PC-9 (cell line): Measurements from ENCODE around the gene GAS7. TPM values are rescaled to one million over a fixed set of nuclear protein-coding genes. Genes with fewer than 3 reads are reported as not detected.

Source experiments
- BruUV-seq: library from RNA; stranded (reverse); fragments of 400-500 nt; replicated peaks from 2 replicates; lab custom pipeline; 2021; lab: Mats Ljungman, UMichigan
- CTCF ChIA-PET: fragments of 300-600 bp; sonication (Branson Sonifier 250); formaldehyde crosslinking; loops from one replicate; lab custom pipeline; 2022; ENCODE audit warnings: antibody characterized with exemption; lab: Charles Lee
- POLR2A ChIA-PET: fragments of 300-600 bp; sonication (Branson Sonifier 250); formaldehyde crosslinking; loops from one replicate; lab custom pipeline; 2022; ENCODE audit warnings: antibody characterized with exemption; ENCODE audit not compliant: unreplicated experiment; lab: Charles Lee
- DNase-seq, 2 experiments: peaks; one replicate each; pipeline versions ENCODE4 v3.0.0 to v3.0.0-alpha.2; 2015 to 2022; ENCODE audit warnings: mixed read lengths in 1 of 2
- H2AFZ ChIP-seq: fragments of 200-600 bp; sonication (generic); 2 replicates; pipeline ENCODE4 v1.8.1; 2017; ENCODE audit warnings: antibody characterized with exemption
- H3F3A ChIP-seq: fragments of 200-600 bp; sonication (generic); 2 replicates; pipeline ENCODE4 v1.8.1; 2017; ENCODE audit warnings: antibody characterized with exemption, mild to moderate bottlenecking, low read depth; ENCODE audit not compliant: insufficient read depth
- H3K27ac ChIP-seq: fragments of 200-600 bp; sonication (generic); 2 replicates; pipeline ENCODE4 v1.6.1; 2016; ENCODE audit warnings: mixed run types
- H3K27me3 ChIP-seq: fragments of 200-600 bp; sonication (generic); 2 replicates; pipeline ENCODE4 v1.6.1; 2016; ENCODE audit warnings: low read depth, mixed run types; ENCODE audit not compliant: insufficient read depth
- H3K36me3 ChIP-seq: fragments of 200-600 bp; sonication (generic); 2 replicates; pipeline ENCODE4 v1.6.1; 2016; ENCODE audit warnings: low read depth, mixed run types
- H3K4me1 ChIP-seq: fragments of 200-600 bp; sonication (generic); replicated peaks from 2 replicates; pipeline ENCODE4 v1.6.1; 2016; ENCODE audit warnings: mixed run types; ENCODE audit not compliant: insufficient read depth
- H3K4me2 ChIP-seq: fragments of 200-600 bp; sonication (generic); 2 replicates; pipeline ENCODE4 v1.6.1; 2017; ENCODE audit warnings: mixed run types
- H3K4me3 ChIP-seq: fragments of 200-600 bp; sonication (generic); 2 replicates; pipeline ENCODE4 v1.6.1; 2016; ENCODE audit warnings: mixed run types
- H3K79me2 ChIP-seq: fragments of 200-600 bp; sonication (generic); 2 replicates; pipeline ENCODE4 v1.6.1; 2017; ENCODE audit warnings: low read depth, mixed run types
- H3K9me2 ChIP-seq: fragments of 200-600 bp; sonication (generic); 2 replicates; pipeline ENCODE4 v1.8.1; 2017; ENCODE audit warnings: mild to moderate bottlenecking; ENCODE audit not compliant: insufficient read depth
- H3K9me3 ChIP-seq: fragments of 200-600 bp; sonication (generic); 2 replicates; pipeline ENCODE4 v1.8.1; 2016; ENCODE audit warnings: low read depth; ENCODE audit not compliant: insufficient read depth
- H4K20me1 ChIP-seq: fragments of 200-600 bp; sonication (generic); 2 replicates; pipeline ENCODE4 v1.8.1; 2017; ENCODE audit not compliant: insufficient read depth
- CTCF ChIP-seq: fragments of 200-600 bp; sonication (generic); conservative IDR thresholded peaks from 2 replicates; pipeline ENCODE4 v1.6.1; 2017; ENCODE audit warnings: mixed run types, antibody characterized with exemption, mild to moderate bottlenecking, moderate library complexity
- EZH2 ChIP-seq: fragments of 200-600 bp; sonication (generic); IDR thresholded peaks from 2 replicates; pipeline ENCODE4 v1.8.0; 2017; ENCODE audit warnings: antibody characterized with exemption, low read depth
- intact Hi-C: fragments of 100-400 bp; cut with micrococcal nuclease; formaldehyde crosslinking; loops from one replicate; pipeline ENCODE4 v1.10.0; 2022; ENCODE audit not compliant: unreplicated experiment
- total RNA-seq: library from RNA; stranded (reverse); gene quantifications from 2 replicates; pipeline ENCODE4 v1.2.3, GENCODE V29; 2021

The GAS7 gene
- total RNA-seq, 1 experiment from 2014 or later: not detected

- Histone ChIP-seq H3K79me2 (no peaks in the 10 kb centered on the region), H3K4me2 (no peak overlapping the region), H3K9me3 (no peaks in the 10 kb centered on the region), H3K4me1 (no peaks in the 10 kb centered on the region), H3K27ac (no peak overlapping the region), H4K20me1 (no peaks in the 10 kb centered on the region), H3K27me3 (peaks cover 8% of the 10 kb centered on the region; the same call in 1 of the 2 replicates), H3K36me3 (no peaks in the 10 kb centered on the region), H3K4me3 (no peak overlapping the region), H3K9me2 (no peaks in the 10 kb centered on the region), H3F3A (no peaks in the 10 kb centered on the region), H2AFZ (no peak overlapping the region)
- intact Hi-C loops: no loop called here
- no TSS peak for BruUV-seq
- TF ChIP-seq CTCF: no peak
- TF ChIP-seq EZH2: no peak
- ChIA-PET POLR2A (no interaction called here), CTCF (no interaction called here)
- DNase-seq: no peak
Observed at GRCh38 chr17:10126276-10126615, 72.2 kb downstream of the GAS7 start.

- ChIA-PET POLR2A (no interaction called here), CTCF (no interaction called here)
- no peaks in the 10 kb centered on the region for H3K36me3 ChIP-seq
- no peak overlapping the region for H3K27ac ChIP-seq
- H3K4me3 ChIP-seq: no peak overlapping the region
- no peaks in the 10 kb centered on the region for H3F3A ChIP-seq
- no peak overlapping the region for H3K4me2 ChIP-seq
- no peaks in the 10 kb centered on the region for H4K20me1 ChIP-seq
- H3K27me3 ChIP-seq: peaks cover 6% of the 10 kb centered on the region; the same call in 1 of the 2 replicates
- intact Hi-C loops: no loop called here
- H3K9me2 ChIP-seq: no peaks in the 10 kb centered on the region
- no TSS peak for BruUV-seq
- H3K4me1 ChIP-seq: no peaks in the 10 kb centered on the region
- no peaks in the 10 kb centered on the region for H3K9me3 ChIP-seq
- no peak overlapping the region for H2AFZ ChIP-seq
- no peaks in the 10 kb centered on the region for H3K79me2 ChIP-seq
- TF ChIP-seq CTCF (no peak), EZH2 (no peak)
- DNase-seq: no peak
Observed at GRCh38 chr17:10125531-10126275, 72.7 kb downstream of the GAS7 start.

- no TSS peak for BruUV-seq
Observed at GRCh38 chr17:10123093-10123492, 75.3 kb downstream of the GAS7 start.

More at GRCh38 chr17:10123093-10123492, 75.3 kb downstream of the GAS7 start:
- Histone ChIP-seq H3K79me2 (no peaks in the 10 kb centered on the region), H3F3A (no peaks in the 10 kb centered on the region), H3K4me3 (no peak overlapping the region), H3K27ac (no peak overlapping the region), H4K20me1 (no peaks in the 10 kb centered on the region), H3K4me1 (no peaks in the 10 kb centered on the region; the same call in 1 of the 2 replicates), H3K9me2 (no peaks in the 10 kb centered on the region), H3K9me3 (no peaks in the 10 kb centered on the region), H3K4me2 (no peak overlapping the region), H3K27me3 (peaks cover 6% of the 10 kb centered on the region; the same call in 1 of the 2 replicates), H3K36me3 (no peaks in the 10 kb centered on the region), H2AFZ (no peak overlapping the region)
- DNase-seq: no peak
- intact Hi-C loops: no loop called here
- ChIA-PET CTCF (no interaction called here), POLR2A (no interaction called here)
- TF ChIP-seq EZH2: no peak
- TF ChIP-seq CTCF: no peak
